ENCODE data around the gene CD38. TPM values are rescaled to one million over a fixed set of nuclear protein-coding genes. Genes with fewer than 3 reads are reported as not detected.
A peak's percentile ranks its signal among the peaks of the same experiment; 100 is the strongest.
"Not testable (repeated sequence)": the region's sequence is repeated elsewhere in the genome, so short reads cannot be mapped to it uniquely, and the experiment has no call there.

Gene CD38
- 1 to 10 TPM; 6.1 to 9.4 TPM for total RNA-seq
- polyA plus RNA-seq: 1 to 10 TPM; 3.2 to 4.5 TPM

DNA sequence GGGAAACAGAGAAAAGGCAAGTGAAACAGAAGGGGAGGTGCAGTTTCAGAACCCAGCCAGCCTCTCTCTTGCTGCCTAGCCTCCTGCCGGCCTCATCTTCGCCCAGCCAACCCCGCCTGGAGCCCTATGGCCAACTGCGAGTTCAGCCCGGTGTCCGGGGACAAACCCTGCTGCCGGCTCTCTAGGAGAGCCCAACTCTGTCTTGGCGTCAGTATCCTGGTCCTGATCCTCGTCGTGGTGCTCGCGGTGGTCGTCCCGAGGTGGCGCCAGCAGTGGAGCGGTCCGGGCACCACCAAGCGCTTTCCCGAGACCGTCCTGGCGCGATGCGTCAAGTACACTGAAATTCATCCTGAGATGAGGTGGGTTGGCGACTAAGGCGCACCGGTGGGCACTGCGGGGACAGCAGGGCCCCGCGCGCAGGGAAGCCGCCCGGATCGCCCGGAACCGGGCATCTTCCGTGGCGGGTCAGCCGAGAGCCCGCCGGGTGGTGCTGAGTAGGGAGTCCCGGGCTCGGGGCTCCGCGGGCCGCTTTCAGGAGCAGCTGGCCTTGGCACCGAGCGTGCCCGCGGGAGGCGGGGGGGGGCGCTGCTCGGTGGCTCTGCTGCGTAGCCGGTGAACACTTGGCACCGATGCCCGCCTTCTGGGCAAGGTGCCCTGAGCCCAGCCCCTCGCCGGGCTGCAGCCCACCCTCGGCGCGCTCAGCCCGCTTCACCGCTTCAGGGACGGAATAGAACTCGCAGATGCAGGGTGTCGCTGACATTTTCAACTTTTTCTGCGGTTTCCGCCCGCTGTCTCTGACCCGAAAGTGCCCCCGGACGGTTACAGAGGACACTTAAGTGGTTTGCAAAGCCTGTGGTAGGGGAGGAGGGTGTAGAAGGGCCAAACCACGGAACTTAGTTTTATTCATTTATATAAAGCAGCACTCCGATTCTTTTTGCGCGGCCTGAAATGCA, at the start of gene CD38:
Gene CD38 (plus strand): TSS at position 40 of the 953 bp plus-strand sequence. CDS start 87 bp downstream, at position 127.
- DNase-seq (ENCODE audit: low spot score): peak; percentile 40
- TF ChIP-seq RAD21 (IDR thresholded peaks at IDR 0.05) (no peak), TAF1 (conservative IDR thresholded peaks at IDR 0.05) (no peak), FOXA1 (IDR thresholded peaks at IDR 0.05) (no peak), HNF4G (IDR thresholded peaks at IDR 0.05) (no peak), RXRA (IDR thresholded peaks at IDR 0.05) (no peak)
- TF ChIP-seq, protein P1, sequence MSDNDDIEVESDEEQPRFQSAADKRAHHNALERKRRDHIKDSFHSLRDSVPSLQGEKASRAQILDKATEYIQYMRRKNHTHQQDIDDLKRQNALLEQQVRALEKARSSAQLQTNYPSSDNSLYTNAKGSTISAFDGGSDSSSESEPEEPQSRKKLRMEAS (IDR thresholded peaks at IDR 0.05): no peak
- TF ChIP-seq, protein P2, sequence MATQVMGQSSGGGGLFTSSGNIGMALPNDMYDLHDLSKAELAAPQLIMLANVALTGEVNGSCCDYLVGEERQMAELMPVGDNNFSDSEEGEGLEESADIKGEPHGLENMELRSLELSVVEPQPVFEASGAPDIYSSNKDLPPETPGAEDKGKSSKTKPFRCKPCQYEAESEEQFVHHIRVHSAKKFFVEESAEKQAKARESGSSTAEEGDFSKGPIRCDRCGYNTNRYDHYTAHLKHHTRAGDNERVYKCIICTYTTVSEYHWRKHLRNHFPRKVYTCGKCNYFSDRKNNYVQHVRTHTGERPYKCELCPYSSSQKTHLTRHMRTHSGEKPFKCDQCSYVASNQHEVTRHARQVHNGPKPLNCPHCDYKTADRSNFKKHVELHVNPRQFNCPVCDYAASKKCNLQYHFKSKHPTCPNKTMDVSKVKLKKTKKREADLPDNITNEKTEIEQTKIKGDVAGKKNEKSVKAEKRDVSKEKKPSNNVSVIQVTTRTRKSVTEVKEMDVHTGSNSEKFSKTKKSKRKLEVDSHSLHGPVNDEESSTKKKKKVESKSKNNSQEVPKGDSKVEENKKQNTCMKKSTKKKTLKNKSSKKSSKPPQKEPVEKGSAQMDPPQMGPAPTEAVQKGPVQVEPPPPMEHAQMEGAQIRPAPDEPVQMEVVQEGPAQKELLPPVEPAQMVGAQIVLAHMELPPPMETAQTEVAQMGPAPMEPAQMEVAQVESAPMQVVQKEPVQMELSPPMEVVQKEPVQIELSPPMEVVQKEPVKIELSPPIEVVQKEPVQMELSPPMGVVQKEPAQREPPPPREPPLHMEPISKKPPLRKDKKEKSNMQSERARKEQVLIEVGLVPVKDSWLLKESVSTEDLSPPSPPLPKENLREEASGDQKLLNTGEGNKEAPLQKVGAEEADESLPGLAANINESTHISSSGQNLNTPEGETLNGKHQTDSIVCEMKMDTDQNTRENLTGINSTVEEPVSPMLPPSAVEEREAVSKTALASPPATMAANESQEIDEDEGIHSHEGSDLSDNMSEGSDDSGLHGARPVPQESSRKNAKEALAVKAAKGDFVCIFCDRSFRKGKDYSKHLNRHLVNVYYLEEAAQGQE (IDR thresholded peaks at IDR 0.05): no peak
- Histone ChIP-seq H3K36me3 (ENCODE audit: control insufficient read depth in 4 of 4, insufficient read depth in 3 of 4, low read depth in 1 of 4, low read length in 3 of 4) (no peaks in the 10 kb centered on the region), H3K27ac (ENCODE audit: low read depth in 1 of 2, low read length in 2 of 2) (peak within 1 kb of the TSS; percentile 19 to 79), H3K4me1 (ENCODE audit: control insufficient read depth in 4 of 4, insufficient read depth in 4 of 4, low read length in 3 of 4) (peaks cover 0 to 17% (median 5%) of the 10 kb centered on the region in 4 donors), H3K9ac (ENCODE audit: low read depth in 1 of 2, low read length in 2 of 2) (peak within 1 kb of the TSS; percentile 62 to 78), H3K27me3 (ENCODE audit: control insufficient read depth in 4 of 4, insufficient read depth in 4 of 4, low read length in 3 of 4) (no peaks in the 10 kb centered on the region), H3K9me3 (ENCODE audit: control insufficient read depth in 4 of 4, low read length in 3 of 4) (no peaks in the 10 kb centered on the region), H3K4me3 (ENCODE audit: low read depth in 1 of 3, low read length in 3 of 3) (peak within 1 kb of the TSS; percentile 79 to 88 (median 83))
- WGBS: 3% methylated on average over 76 of the region's 76 CpGs

DNA sequence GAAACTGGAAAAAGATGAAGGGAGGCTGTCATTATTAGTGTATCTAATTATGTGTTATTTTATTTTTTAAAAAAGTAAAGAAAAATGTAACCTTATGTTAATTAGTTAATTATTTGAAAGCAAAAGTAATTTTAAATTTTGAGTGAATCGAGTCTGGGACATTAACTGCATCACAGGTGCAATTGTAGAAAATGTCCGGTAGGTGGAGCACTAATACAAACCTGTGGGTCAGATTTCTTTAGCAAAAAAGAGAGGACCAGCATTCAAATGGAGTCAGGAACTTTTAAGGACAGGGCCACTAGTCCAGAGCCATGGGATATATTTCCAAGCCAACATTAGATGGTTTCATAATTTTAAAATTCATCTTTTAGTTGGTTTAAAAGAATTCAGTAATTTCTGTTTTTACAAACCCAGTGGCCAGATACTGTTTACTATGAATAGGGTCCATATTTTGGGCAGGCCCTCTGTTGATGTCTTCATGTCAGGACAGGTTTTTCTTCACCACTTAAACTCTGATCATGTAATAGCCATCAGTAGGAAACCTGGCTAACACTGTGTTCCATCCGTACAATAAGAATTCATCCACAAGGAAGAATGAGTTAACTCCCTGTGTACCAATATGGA, 48.1 kb upstream of the CD38 start:
- H3K4me1 ChIP-seq (ENCODE audit: control insufficient read depth in 4 of 4, insufficient read depth in 4 of 4, low read length in 3 of 4): no peaks in the 10 kb centered on the region
- H3K4me3 ChIP-seq (ENCODE audit: low read depth in 1 of 3, low read length in 3 of 3): no peak overlapping the region
- H3K9ac ChIP-seq (ENCODE audit: low read depth in 1 of 2, low read length in 2 of 2): peak overlapping the region in 1 of 2 donors; percentile 64
- WGBS: 16% methylated on average over 3 of the region's 3 CpGs
- H3K27me3 ChIP-seq (ENCODE audit: control insufficient read depth in 4 of 4, insufficient read depth in 4 of 4, low read length in 3 of 4): no peaks in the 10 kb centered on the region
- no peaks in the 10 kb centered on the region for H3K9me3 ChIP-seq (ENCODE audit: control insufficient read depth in 4 of 4, low read length in 3 of 4)
- no peaks in the 10 kb centered on the region for H3K36me3 ChIP-seq (ENCODE audit: control insufficient read depth in 4 of 4, insufficient read depth in 3 of 4, low read depth in 1 of 4, low read length in 3 of 4)
- DNase-seq (ENCODE audit: low spot score): no peak
- no peak for TF ChIP-seq GABPA (IDR thresholded peaks at IDR 0.05 in 1 of 2, conservative IDR thresholded peaks at IDR 0.05 in 1 of 2)
- peak; percentile 92 for TF ChIP-seq RAD21 (IDR thresholded peaks at IDR 0.05)
- TF ChIP-seq RXRA (IDR thresholded peaks at IDR 0.05): peak in 1 of 2 donors; percentile 10
- TF ChIP-seq YY1 (IDR thresholded peaks at IDR 0.05): peak; percentile 25
- TF ChIP-seq, protein P3, sequence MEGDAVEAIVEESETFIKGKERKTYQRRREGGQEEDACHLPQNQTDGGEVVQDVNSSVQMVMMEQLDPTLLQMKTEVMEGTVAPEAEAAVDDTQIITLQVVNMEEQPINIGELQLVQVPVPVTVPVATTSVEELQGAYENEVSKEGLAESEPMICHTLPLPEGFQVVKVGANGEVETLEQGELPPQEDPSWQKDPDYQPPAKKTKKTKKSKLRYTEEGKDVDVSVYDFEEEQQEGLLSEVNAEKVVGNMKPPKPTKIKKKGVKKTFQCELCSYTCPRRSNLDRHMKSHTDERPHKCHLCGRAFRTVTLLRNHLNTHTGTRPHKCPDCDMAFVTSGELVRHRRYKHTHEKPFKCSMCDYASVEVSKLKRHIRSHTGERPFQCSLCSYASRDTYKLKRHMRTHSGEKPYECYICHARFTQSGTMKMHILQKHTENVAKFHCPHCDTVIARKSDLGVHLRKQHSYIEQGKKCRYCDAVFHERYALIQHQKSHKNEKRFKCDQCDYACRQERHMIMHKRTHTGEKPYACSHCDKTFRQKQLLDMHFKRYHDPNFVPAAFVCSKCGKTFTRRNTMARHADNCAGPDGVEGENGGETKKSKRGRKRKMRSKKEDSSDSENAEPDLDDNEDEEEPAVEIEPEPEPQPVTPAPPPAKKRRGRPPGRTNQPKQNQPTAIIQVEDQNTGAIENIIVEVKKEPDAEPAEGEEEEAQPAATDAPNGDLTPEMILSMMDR (IDR thresholded peaks at IDR 0.05; ENCODE audit: low read depth, low read length, missing input control): peak; percentile 93
- no peak overlapping the region for H3K27ac ChIP-seq (ENCODE audit: low read depth in 1 of 2, low read length in 2 of 2)

DNA sequence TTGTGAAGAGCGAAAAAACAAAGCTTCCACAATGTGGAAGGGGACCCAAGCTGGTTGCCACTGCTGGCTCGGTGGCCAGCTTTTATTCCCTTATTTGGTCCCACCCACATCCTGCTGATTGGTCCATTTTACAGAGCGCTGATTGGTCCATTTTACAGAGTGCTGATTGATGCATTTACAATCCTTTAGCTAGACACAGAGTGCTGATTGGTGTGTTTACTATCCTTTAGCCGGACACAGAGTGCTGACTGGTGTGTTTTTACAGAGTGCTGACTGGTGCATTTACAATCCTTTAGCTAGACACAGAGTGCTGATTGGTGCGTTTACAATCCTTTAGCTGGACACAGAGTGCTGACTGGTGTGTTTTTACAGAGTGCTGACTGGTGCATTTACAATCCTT, 45.1 kb upstream of the CD38 start:
- WGBS: 78% methylated on average over 5 of the region's 5 CpGs
- not testable (repeated sequence) for DNase-seq (ENCODE audit: low spot score); H3K36me3 ChIP-seq (ENCODE audit: control insufficient read depth in 4 of 4, insufficient read depth in 3 of 4, low read depth in 1 of 4, low read length in 3 of 4); H3K9me3 ChIP-seq (ENCODE audit: control insufficient read depth in 4 of 4, low read length in 3 of 4); H3K27me3 ChIP-seq (ENCODE audit: control insufficient read depth in 4 of 4, insufficient read depth in 4 of 4, low read length in 3 of 4); H3K9ac ChIP-seq (ENCODE audit: low read depth in 1 of 2, low read length in 2 of 2); H3K27ac ChIP-seq (ENCODE audit: low read depth in 1 of 2, low read length in 2 of 2); H3K4me1 ChIP-seq (ENCODE audit: control insufficient read depth in 4 of 4, insufficient read depth in 4 of 4, low read length in 3 of 4); H3K4me3 ChIP-seq (ENCODE audit: low read depth in 1 of 3, low read length in 3 of 3)
